HG03457 (cell line): ENCODE results near the gene LIMA1.
"Not testable (repeated sequence)": the region's sequence is repeated elsewhere in the genome, so short reads cannot be mapped to it uniquely, and the experiment has no call there.

Experiments used
- ATAC-seq: cut with Tn5 transposase; IDR thresholded peaks from one replicate; pipeline ENCODE4 v1.9.1; 2021; ENCODE audit warnings: moderate number of reproducible peaks; ENCODE audit not compliant: unreplicated experiment

The LIMA1 gene

GRCh38 chr12:50249464-50250182 lies 33.7 kb downstream of the LIMA1 start:
- no peak for ATAC-seq

GRCh38 chr12:50248883-50249282 lies 34.4 kb downstream of the LIMA1 start:
- ATAC-seq: no peak

- ATAC-seq: no peak
These were observed 34.9 kb downstream of the LIMA1 start for GRCh38 chr12:50248411-50248810.

- ATAC-seq: not testable (repeated sequence)
These were observed 35.7 kb downstream of the LIMA1 start for GRCh38 chr12:50247665-50248064.

DNA sequence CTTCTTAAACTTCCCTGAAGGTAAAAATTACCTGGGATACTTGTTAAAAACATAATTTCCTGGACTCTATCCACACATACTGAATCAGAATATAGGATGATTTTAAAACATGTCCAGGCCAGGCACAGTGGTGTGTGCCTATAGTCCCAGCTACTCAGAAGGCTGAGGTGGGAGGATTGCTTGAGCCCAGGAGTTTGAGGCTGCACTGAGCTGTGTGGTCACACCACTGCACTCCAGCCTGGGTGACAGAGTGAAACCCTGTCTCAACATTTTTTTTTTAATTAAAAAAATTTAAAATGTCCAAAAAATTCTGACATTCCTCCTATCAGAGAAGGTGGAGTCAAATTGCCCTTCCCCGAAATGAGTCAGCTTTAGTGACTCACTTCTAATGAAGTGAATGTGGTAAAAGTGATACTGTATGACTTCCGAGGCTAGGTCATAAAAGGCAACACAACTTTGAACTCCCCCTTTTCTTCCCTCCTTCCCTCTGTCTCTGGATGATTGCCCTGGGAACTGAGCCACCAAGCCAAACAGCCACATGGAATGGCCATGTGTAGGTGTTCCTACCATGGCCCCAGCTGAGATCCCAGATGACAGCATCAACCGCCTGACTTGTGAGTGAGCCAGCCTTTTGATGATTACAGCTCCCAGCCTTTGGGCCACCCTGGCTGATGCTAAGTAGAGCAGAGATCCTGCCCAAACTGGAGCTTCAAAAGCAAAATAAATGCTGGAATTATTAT lies 36.3 kb downstream of the LIMA1 start:
- ATAC-seq: no peak

GRCh38 chr12:50246197-50246865 lies 37.0 kb downstream of the LIMA1 start:
- ATAC-seq: no peak

GRCh38 chr12:50243507-50243906 lies 39.8 kb downstream of the LIMA1 start:
- no peak for ATAC-seq

DNA sequence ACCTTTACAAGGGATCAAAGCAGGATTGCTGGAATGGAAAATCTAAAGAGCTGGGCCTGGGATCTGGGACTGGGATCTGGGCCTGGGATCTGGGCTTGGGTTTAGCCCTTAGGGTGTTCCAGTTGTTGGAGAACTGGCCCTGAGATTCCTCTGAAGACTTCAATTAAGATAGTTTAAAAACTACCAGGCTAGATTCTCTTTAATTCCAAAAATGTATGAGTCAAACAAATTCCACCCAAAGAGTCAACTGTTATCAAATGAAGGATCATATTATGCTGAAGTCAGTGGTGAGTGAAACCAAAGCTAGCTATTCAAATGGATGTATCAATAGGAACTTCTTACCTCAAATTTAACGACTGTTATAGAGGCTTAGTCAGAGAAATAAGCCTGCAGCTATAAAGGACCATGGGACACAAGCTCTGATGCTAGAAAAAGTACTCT lies 40.5 kb downstream of the LIMA1 start:
- no peak for ATAC-seq

- ATAC-seq: no peak
These were observed 42.1 kb downstream of the LIMA1 start for GRCh38 chr12:50241178-50241577.

DNA sequence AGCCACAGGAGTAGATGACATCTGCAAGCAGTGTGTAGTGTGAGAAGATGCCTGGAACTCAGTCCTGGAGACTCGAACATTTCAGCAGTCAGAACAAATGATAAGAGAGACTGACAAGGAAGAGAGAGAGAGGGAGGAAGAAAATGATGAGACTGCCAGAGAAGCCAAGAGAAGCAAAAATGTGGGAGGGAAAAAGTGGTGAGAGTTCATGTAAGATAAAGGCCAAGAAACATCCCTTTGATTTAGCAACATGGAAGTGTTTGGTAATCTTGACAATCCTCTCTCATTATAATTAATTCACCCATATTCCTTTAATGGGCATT lies 42.6 kb downstream of the LIMA1 start:
- ATAC-seq: no peak

DNA sequence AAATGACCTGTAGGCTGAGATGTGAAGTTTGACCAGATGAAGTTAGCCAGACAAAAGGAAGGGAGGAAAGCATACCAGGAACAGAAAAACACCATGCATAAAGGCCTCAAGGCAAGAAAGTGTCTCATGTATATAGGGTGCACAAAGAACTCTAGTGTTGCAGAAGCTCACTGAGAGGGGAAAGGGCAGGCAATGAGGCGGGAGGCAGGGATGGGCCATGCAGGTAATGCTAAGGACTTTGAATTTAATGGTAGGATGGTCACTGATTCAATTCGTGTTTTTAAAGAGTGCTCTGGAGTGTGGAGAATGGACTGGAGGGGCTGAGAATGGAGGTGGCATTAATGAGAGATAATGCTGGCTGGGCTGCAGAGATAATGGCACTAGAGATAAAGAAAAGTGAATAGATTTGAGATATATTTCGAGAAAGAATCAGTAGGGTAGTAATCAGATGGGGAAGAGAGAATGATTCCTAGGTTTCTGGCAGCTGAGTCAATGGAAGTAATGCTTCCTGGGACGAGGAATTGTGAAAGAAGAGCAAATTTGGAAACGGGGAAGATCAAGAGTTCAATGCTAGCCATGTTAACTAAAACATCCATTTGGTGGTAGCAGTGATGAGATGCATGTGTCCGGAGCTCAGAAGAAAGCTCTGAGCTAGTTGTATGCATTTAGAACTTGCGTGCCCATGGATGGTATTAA lies 43.1 kb downstream of the LIMA1 start:
- no peak for ATAC-seq

GRCh38 chr12:50239355-50239891 lies 43.9 kb downstream of the LIMA1 start:
- ATAC-seq: no peak

DNA sequence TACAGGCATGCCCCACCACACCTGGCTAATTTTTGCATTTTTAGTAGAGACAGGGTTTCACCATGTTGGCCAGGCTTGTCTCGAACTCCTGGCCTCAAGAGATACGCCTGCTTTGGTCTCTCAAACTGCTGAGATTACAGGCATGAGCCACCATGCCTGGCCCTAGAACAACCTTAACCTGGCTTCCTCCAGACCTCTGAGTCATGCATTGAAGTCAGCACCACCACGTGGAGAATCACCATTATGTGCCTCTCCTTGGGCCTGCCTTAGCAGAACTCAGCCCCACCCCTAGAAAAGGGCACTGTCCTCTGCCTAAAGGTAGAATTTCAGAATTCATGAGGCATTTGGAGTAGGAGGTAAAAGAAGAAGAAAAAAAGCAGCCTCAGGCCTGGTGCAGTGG lies 49.0 kb downstream of the LIMA1 start:
- no peak for ATAC-seq

DNA sequence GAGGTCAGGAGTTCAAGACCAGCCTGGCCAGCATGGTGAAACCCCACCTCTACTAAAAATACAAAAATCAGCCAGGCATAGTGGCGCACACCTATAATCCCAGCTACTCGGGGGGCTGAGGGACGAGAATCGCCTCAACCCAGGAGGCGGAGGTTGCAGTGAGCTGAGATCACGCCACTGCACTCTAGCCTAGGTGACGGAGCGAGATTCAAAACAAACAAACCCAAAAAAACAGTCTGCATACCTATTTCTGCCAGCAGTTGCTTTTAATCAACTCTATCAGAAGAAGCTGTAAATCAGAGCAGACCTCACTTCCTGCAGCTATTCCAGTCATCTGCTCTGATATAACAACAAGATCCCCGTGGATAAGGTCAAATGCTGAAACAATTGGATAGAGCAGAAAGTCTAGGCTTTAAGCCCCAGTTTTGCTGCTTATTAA lies 50.5 kb downstream of the LIMA1 start:
- ATAC-seq: no peak

- ATAC-seq: no peak
These were observed 51.1 kb downstream of the LIMA1 start for GRCh38 chr12:50232206-50232605.

GRCh38 chr12:50231346-50231745 lies 52.0 kb downstream of the LIMA1 start:
- ATAC-seq: no peak

- ATAC-seq: no peak
These were observed 53.1 kb downstream of the LIMA1 start for GRCh38 chr12:50230217-50230616.

GRCh38 chr12:50224026-50224692 lies 59.2 kb downstream of the LIMA1 start:
- ATAC-seq: no peak

- ATAC-seq: no peak
These were observed 61.0 kb downstream of the LIMA1 start for GRCh38 chr12:50222275-50222783.

- no peak for ATAC-seq
These were observed 61.9 kb downstream of the LIMA1 start for GRCh38 chr12:50221228-50222008.
